HEK293 (cell line): ENCODE measurements around the gene MAP3K7CL.

Experiments
- CTCF ChIA-PET: fragments of 350-600 bp; formaldehyde crosslinking; extraction: SDS; loops from one replicate; lab custom pipeline; 2021; ENCODE audit warnings: antibody characterized with exemption; lab: Yijun Ruan, JAX
- POLR2A ChIA-PET: fragments of 300-600 bp; formaldehyde crosslinking; extraction: SDS; loops from one replicate; lab custom pipeline; 2020; ENCODE audit warnings: antibody characterized with exemption, inconsistent platforms; lab: Yijun Ruan, JAX
- H3K27ac ChIP-seq: fragments of 200-500 bp; sonication (Bioruptor generic); 2 replicates; pipeline ENCODE4 v1.5.1; 2014; ENCODE audit warnings: low read depth, low read length, control low read depth, inconsistent platforms; ENCODE audit errors: extremely low read depth
- H3K36me3 ChIP-seq, 2 experiments: fragments of 200-500 bp in 1 of 2; sonication (Bioruptor generic) in 1 of 2; 1 replicate in 1 of 2; 2 replicates in 1 of 2; pipeline ENCODE4 v1.5.1; 2014 to 2017; ENCODE audit warnings: inconsistent platforms in 2 of 2, low read length in 2 of 2; ENCODE audit not compliant: control insufficient read depth in 2 of 2, insufficient read depth in 1 of 2
- H3K4me1 ChIP-seq: fragments of 200-500 bp; sonication (Bioruptor generic); 2 replicates; pipeline ENCODE4 v1.5.1; 2014; ENCODE audit warnings: mild to moderate bottlenecking, low read length, inconsistent platforms; ENCODE audit not compliant: control insufficient read depth, insufficient read depth
- H3K4me3 ChIP-seq: 2 replicates; pipeline ENCODE4 v1.5.1; 2011; ENCODE audit warnings: low read depth, mild to moderate bottlenecking, control low read depth, low read length, moderate library complexity
- H3K9me3 ChIP-seq: fragments of 200-500 bp; sonication (Bioruptor generic); 2 replicates; pipeline ENCODE4 v1.5.1; 2014; ENCODE audit warnings: low read depth, low read length, inconsistent platforms; ENCODE audit not compliant: control insufficient read depth, insufficient read depth
- IKZF3 ChIP-seq: fragments of 450-650 bp; IDR thresholded peaks from 2 replicates; pipeline ENCODE4 v1.5.0; 2018; ENCODE audit warnings: missing biosample characterization, mild to moderate bottlenecking, missing genetic modification characterization, moderate library complexity
- KLF16 ChIP-seq: fragments of 450-650 bp; formaldehyde crosslinking; IDR thresholded peaks from 2 replicates; pipeline ENCODE4 v1.5.1; 2017; ENCODE audit warnings: missing biosample characterization, missing genetic modification characterization
- PBX3 ChIP-seq: sonication (generic); formaldehyde crosslinking; IDR thresholded peaks from 2 replicates; pipeline ENCODE4 v1.8.1; 2022; ENCODE audit warnings: mild to moderate bottlenecking, moderate library complexity, missing genetic modification reagents
- SALL2 ChIP-seq: fragments of 450-650 bp; formaldehyde crosslinking; IDR thresholded peaks from 2 replicates; pipeline ENCODE4 v1.5.0; 2017; ENCODE audit warnings: missing biosample characterization, mild to moderate bottlenecking, missing genetic modification characterization, borderline replicate concordance
- YY2 ChIP-seq: fragments of 450-650 bp; formaldehyde crosslinking; IDR thresholded peaks from 2 replicates; pipeline ENCODE4 v1.5.1; 2016; ENCODE audit warnings: missing biosample characterization, missing genetic modification characterization
- ZBTB17 ChIP-seq: fragments of 450-650 bp; formaldehyde crosslinking; IDR thresholded peaks from 2 replicates; pipeline ENCODE4 v1.5.1; 2016; ENCODE audit warnings: missing biosample characterization, missing genetic modification characterization
- ZBTB20 ChIP-seq: fragments of 450-650 bp; formaldehyde crosslinking; IDR thresholded peaks from 2 replicates; pipeline ENCODE4 v1.5.1; 2016; ENCODE audit warnings: missing biosample characterization, missing genetic modification characterization
- ZEB2 ChIP-seq: fragments of 450-650 bp; formaldehyde crosslinking; IDR thresholded peaks from 2 replicates; pipeline ENCODE4 v1.5.1; 2016; ENCODE audit warnings: missing biosample characterization, missing genetic modification characterization
- ZNF148 ChIP-seq: fragments of 450-650 bp; formaldehyde crosslinking; IDR thresholded peaks from 2 replicates; pipeline ENCODE4 v1.5.0; 2017; ENCODE audit warnings: missing biosample characterization, missing genetic modification characterization, borderline replicate concordance
- ZNF155 ChIP-seq: fragments of 450-650 bp; formaldehyde crosslinking; IDR thresholded peaks from 2 replicates; pipeline ENCODE4 v1.5.1; 2016; ENCODE audit warnings: missing biosample characterization, missing genetic modification characterization
- ZNF239 ChIP-seq: fragments of 450-650 bp; formaldehyde crosslinking; IDR thresholded peaks from 2 replicates; pipeline ENCODE4 v1.5.1; 2016; ENCODE audit warnings: missing biosample characterization, missing genetic modification characterization
- ZNF248 ChIP-seq: fragments of 450-650 bp; formaldehyde crosslinking; IDR thresholded peaks from 2 replicates; pipeline ENCODE4 v1.5.1; 2017; ENCODE audit warnings: missing biosample characterization, missing genetic modification characterization
- ZNF266 ChIP-seq: fragments of 450-650 bp; formaldehyde crosslinking; IDR thresholded peaks from 2 replicates; pipeline ENCODE4 v1.5.1; 2016; ENCODE audit warnings: missing biosample characterization, missing genetic modification characterization, low read depth
- ZNF311 ChIP-seq: fragments of 450-650 bp; formaldehyde crosslinking; IDR thresholded peaks from 2 replicates; pipeline ENCODE4 v1.5.1; 2017; ENCODE audit warnings: missing biosample characterization, missing genetic modification characterization, borderline replicate concordance
- ZNF350 ChIP-seq: fragments of 450-650 bp; formaldehyde crosslinking; IDR thresholded peaks from 2 replicates; pipeline ENCODE4 v1.5.0; 2017; ENCODE audit warnings: missing biosample characterization, mild to moderate bottlenecking, missing genetic modification characterization
- ZNF433 ChIP-seq: fragments of 450-650 bp; formaldehyde crosslinking; IDR thresholded peaks from 2 replicates; pipeline ENCODE4 v1.5.1; 2016; ENCODE audit warnings: missing biosample characterization, missing genetic modification characterization, low read depth
- ZNF514 ChIP-seq: fragments of 450-650 bp; formaldehyde crosslinking; IDR thresholded peaks from 2 replicates; pipeline ENCODE4 v1.5.1; 2016; ENCODE audit warnings: missing biosample characterization, missing genetic modification characterization
- ZNF529 ChIP-seq: fragments of 450-650 bp; formaldehyde crosslinking; IDR thresholded peaks from 2 replicates; pipeline ENCODE4 v1.5.1; 2017; ENCODE audit warnings: missing genetic modification characterization, missing biosample characterization; ENCODE audit not compliant: insufficient replicate concordance
- ZNF544 ChIP-seq: fragments of 450-650 bp; formaldehyde crosslinking; IDR thresholded peaks from 2 replicates; pipeline ENCODE4 v1.5.0; 2017; ENCODE audit warnings: missing biosample characterization, missing genetic modification characterization
- ZNF549 ChIP-seq: fragments of 450-650 bp; IDR thresholded peaks from 2 replicates; pipeline ENCODE4 v1.5.1; 2018; ENCODE audit warnings: missing biosample characterization, missing genetic modification characterization, mild to moderate bottlenecking, inconsistent platforms, moderate library complexity
- ZNF621 ChIP-seq: fragments of 450-650 bp; formaldehyde crosslinking; IDR thresholded peaks from 2 replicates; pipeline ENCODE4 v1.5.1; 2017; ENCODE audit warnings: missing biosample characterization, missing genetic modification characterization
- ZNF654 ChIP-seq: fragments of 450-650 bp; formaldehyde crosslinking; IDR thresholded peaks from 2 replicates; pipeline ENCODE4 v1.5.1; 2016; ENCODE audit warnings: low read depth, missing biosample characterization, missing genetic modification characterization
- ZNF670 ChIP-seq: fragments of 450-650 bp; formaldehyde crosslinking; IDR thresholded peaks from 2 replicates; pipeline ENCODE4 v1.5.1; 2016; ENCODE audit warnings: missing biosample characterization, missing genetic modification characterization, low read depth
- ZNF704 ChIP-seq: fragments of 450-650 bp; formaldehyde crosslinking; IDR thresholded peaks from 2 replicates; pipeline ENCODE4 v1.5.1; 2016; ENCODE audit warnings: missing biosample characterization, missing genetic modification characterization
- ZNF707 ChIP-seq: fragments of 450-650 bp; formaldehyde crosslinking; IDR thresholded peaks from 2 replicates; pipeline ENCODE4 v1.5.1; 2016; ENCODE audit warnings: missing biosample characterization, missing genetic modification characterization
- ZNF747 ChIP-seq: fragments of 450-650 bp; formaldehyde crosslinking; IDR thresholded peaks from 2 replicates; pipeline ENCODE4 v1.5.1; 2016; ENCODE audit warnings: missing biosample characterization, missing genetic modification characterization
- ZNF791 ChIP-seq: fragments of 450-650 bp; formaldehyde crosslinking; IDR thresholded peaks from 2 replicates; pipeline ENCODE4 v1.5.1; 2016; ENCODE audit warnings: missing biosample characterization, missing genetic modification characterization
- ZSCAN23 ChIP-seq: fragments of 450-650 bp; formaldehyde crosslinking; IDR thresholded peaks from 2 replicates; pipeline ENCODE4 v1.5.1; 2016; ENCODE audit warnings: missing biosample characterization, missing genetic modification characterization
- ZSCAN4 ChIP-seq: fragments of 450-650 bp; formaldehyde crosslinking; IDR thresholded peaks from 2 replicates; pipeline ENCODE4 v1.5.1; 2017; ENCODE audit warnings: missing biosample characterization, missing genetic modification characterization
- TF ChIP-seq, protein P1 (sequence below): fragments of 450-650 bp; formaldehyde crosslinking; IDR thresholded peaks from 2 replicates; pipeline ENCODE4 v1.5.1; 2017; ENCODE audit warnings: missing biosample characterization, missing genetic modification characterization

MAP3K7CL gene

DNA sequence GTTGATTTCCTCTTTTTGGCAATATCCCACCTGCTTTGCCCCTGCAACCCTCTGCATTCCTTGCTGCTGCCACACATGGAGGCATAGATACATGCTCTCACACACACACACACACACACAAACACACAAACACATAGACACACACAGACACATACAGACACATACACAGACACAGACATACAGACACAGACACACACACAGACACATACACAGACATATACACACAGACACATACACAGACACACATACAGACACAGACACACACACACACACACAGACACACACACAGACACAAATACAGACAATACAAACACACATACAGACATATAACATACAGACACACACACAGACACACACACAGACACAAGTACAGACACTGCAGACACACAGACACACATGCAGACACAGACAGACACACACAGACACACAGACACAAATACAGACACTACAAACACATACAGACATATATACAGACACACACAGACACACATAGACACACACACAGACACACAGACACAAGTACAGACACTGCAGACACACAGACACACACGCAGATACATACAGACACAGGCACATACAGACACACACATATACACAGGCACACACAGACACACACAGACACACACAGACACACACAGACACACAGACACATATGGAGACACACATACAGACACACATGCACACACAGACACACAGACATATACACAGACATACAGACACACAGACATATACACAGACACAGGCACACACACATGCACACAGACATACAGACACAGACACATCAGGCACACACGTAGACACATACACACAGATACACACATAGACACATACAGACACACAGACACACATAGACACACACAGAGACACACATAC is 83.3 kb downstream of the MAP3K7CL start:
- CTCF ChIA-PET = no interaction called here
- POLR2A ChIA-PET = no interaction called here
- no peaks in the 10 kb centered on the region for H3K9me3 ChIP-seq
- TF ChIP-seq ZNF514 (tag by site-specific recombination) (no peak), ZNF148 (tag by site-specific recombination) (peak; percentile 26; the same call in 1 of the 2 replicates), ZNF350 (tag by site-specific recombination) (no peak), ZNF707 (peak; percentile 47; the same call in 1 of the 2 replicates), ZSCAN23 (peak; percentile 10; the same call in 1 of the 2 replicates), ZNF239 (tag by site-specific recombination) (0 out of 2 replicates have a peak, but pooled peaks have one; percentile 27), KLF16 (tag by site-specific recombination) (peak; percentile 31; the same call in 1 of the 2 replicates), ZSCAN4 (tag by site-specific recombination) (peak; percentile 91), ZNF549 (tag by site-specific recombination) (no peak), ZNF155 (tag by site-specific recombination) (peak; percentile 16; the same call in 1 of the 2 replicates), ZNF654 (tag by site-specific recombination) (no peak), ZBTB20 (tag by site-specific recombination) (0 out of 2 replicates have a peak, but pooled peaks have one; percentile 23), ZNF433 (no peak), ZNF704 (tag by site-specific recombination) (no peak; the same call in 1 of the 2 replicates), YY2 (tag by site-specific recombination) (no peak), SALL2 (tag by site-specific recombination) (peak; percentile 67; the same call in 1 of the 2 replicates), ZNF529 (tag by site-specific recombination) (no peak), ZNF621 (tag by site-specific recombination) (peak; percentile 44; the same call in 1 of the 2 replicates), ZNF311 (tag by site-specific recombination) (peak; percentile 54; the same call in 1 of the 2 replicates), ZNF791 (tag by site-specific recombination) (0 out of 2 replicates have a peak, but pooled peaks have one; percentile 8), ZBTB17 (tag by site-specific recombination) (no peak), IKZF3 (no peak), ZNF266 (tag by site-specific recombination) (peak; percentile 1; the same call in 1 of the 2 replicates), ZNF747 (0 out of 2 replicates have a peak, but pooled peaks have one; percentile 16), ZNF670 (tag by site-specific recombination) (peak; percentile 93), ZEB2 (tag by site-specific recombination) (no peak), ZNF248 (peak; percentile 11; the same call in 1 of the 2 replicates), PBX3 (no peak), ZNF544 (tag by site-specific recombination) (peak; percentile 70)
- TF ChIP-seq, protein P1, sequence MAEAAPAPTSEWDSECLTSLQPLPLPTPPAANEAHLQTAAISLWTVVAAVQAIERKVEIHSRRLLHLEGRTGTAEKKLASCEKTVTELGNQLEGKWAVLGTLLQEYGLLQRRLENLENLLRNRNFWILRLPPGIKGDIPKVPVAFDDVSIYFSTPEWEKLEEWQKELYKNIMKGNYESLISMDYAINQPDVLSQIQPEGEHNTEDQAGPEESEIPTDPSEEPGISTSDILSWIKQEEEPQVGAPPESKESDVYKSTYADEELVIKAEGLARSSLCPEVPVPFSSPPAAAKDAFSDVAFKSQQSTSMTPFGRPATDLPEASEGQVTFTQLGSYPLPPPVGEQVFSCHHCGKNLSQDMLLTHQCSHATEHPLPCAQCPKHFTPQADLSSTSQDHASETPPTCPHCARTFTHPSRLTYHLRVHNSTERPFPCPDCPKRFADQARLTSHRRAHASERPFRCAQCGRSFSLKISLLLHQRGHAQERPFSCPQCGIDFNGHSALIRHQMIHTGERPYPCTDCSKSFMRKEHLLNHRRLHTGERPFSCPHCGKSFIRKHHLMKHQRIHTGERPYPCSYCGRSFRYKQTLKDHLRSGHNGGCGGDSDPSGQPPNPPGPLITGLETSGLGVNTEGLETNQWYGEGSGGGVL (tag by site-specific recombination) = peak; percentile 6

More for the DNA sequence above, 83.3 kb downstream of the MAP3K7CL start:
- Histone ChIP-seq H3K4me1 (peaks cover 3% of the 10 kb centered on the region), H3K27ac (no peak overlapping the region), H3K36me3 (no peaks in the 10 kb centered on the region), H3K4me3 (no peak overlapping the region)
